Stimulated activated naive CD8-positive, alpha-beta T cell treated with anti-CD3 and anti-CD28 coated beads, Interleukin-15, Interleukin-2, amounts not matched to agents 100 U/mL and 50 U/mL, for 24 hours (primary cell): ENCODE data around the gene SLC18B1.

Experiments
- ATAC-seq: fragments of 150-1000 bp; cut with Tn5 transposase; one replicate; pipeline ENCODE4 v1.10.0; 2021
- DNase-seq: peaks from one replicate; pipeline ENCODE4 v3.0.0; 2021

SLC18B1 gene

DNA sequence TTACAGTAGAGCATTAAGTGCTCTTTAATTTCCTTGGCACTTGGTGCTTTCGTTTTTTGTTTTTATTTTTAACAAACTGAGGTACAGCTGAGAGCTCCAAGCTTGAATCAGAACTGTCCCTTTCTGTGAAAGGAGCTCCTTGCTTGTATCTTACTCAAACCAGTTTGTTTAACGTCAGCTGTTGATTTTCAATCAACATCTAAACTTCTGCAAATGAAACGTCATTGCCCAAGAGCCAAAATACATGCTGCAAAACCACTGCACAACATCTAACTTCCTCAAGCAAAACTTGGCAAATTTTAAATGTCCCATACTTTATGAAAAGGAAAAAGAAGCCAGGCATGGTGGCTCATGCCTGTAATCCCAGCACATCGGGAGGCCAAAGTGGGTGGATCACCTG lies 55.9 kb downstream of the SLC18B1 start:
- ATAC-seq (no peak), DNase-seq (no peak)

DNA sequence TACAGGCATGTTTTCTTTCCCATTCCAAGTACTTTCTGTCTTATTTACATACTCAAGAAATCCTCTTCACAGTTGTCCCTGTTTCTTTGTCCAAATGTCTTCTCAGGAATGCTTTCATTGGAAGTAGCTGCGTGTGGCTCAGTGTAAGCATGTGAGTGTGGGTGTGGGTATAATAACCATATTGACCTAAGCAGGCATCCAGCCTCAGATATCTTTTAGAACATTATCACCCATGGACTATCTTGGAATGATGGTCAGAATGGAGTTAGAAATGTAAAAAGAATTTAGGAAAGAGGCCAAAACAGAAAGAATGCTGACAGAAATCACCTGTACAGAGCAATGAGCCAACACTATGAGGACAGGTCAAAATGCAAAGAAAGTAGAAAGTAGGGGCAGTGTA lies 57.2 kb downstream of the SLC18B1 start:
- no peak for DNase-seq
- no peak for ATAC-seq

DNA sequence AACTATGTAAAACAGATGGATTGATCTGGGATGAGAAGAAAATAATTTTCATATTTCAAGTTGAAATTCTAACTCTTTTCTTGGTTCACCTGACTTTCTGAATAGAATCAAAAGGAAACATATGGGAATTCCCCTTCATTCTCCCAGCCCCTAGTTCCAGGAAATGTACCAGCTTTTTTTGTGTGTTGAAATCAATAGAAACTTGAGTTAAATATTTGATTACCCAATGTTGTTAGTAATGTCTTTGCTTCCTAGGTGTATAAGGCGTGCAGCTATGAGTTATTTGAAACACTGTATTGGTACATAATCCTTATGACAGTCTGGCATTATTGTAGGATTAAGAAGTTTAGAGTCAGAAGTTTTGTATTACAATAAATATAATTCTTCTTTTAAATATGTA lies 62.2 kb downstream of the SLC18B1 start:
- DNase-seq, result no peak
- peak; percentile 46 for ATAC-seq

DNA sequence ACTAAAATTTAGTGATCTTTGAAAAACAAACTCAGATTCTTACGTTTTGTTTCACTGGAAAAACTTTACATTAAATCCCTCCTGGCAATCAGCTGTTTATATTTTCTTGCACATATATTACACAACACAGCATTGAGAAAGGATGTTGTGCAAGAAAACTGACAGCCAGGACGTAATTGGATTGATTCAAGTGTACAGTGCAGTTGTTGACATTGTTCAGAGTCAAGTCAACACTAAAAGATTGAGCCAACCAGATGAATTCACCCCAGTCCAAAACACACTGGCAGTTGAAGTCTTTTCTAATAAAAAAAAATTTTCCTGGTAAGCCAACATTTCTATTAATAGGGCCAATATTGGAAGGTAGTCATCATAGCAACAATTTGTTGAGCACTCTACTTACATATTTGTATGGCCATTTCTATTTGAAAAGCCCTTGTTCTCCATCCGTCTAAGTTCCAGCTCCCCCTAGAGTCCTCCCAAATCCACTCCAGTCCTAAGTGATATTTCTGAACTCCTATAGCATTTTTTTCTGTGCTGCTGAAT lies 63.7 kb downstream of the SLC18B1 start:
- no peak for ATAC-seq

GRCh38 chr6:132733814-132734213 lies 64.6 kb downstream of the SLC18B1 start:
- no peak for ATAC-seq

More for the DNA sequence above, 63.7 kb downstream of the SLC18B1 start:
- no peak for DNase-seq

DNA sequence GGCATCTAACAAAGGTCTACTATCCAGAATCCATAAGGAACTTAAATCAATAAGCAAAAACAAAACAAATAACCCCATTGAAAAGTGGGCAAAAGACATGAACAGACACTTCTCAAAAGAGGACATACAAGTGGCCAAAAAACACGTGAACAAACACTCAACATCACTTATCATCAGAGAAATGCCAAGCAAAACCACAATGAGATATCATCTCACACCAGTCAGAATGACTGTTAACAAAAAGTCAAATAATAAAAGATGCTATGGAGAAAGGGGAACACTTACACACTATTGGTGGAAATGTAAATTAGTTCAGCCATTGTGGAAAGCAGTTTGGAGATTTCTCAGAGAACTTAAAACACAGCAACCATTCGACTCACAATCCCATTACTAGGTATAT lies 65.2 kb downstream of the SLC18B1 start:
- DNase-seq (no peak), ATAC-seq (no peak)

More at GRCh38 chr6:132733814-132734213, 64.6 kb downstream of the SLC18B1 start:
- no peak for DNase-seq

DNA sequence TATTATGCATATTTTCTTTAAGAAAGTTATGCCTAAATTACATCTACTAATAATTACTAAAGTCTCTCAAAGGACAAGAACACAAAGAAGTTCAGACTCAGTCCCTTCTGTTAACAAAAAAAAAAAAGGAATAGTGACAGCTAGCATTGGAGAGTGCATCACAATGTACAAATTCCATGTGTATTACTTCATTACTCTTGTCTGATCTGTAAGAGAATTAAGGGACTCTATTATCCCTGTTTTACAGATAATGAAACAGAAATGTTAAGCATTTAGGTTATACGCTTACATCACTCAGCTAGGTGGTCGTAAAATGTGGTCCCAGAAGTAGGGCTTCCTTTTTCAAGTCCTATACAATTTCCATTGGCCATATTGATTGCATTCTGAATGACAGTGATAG lies 67.4 kb downstream of the SLC18B1 start:
- no peak for DNase-seq
- ATAC-seq, result no peak

DNA sequence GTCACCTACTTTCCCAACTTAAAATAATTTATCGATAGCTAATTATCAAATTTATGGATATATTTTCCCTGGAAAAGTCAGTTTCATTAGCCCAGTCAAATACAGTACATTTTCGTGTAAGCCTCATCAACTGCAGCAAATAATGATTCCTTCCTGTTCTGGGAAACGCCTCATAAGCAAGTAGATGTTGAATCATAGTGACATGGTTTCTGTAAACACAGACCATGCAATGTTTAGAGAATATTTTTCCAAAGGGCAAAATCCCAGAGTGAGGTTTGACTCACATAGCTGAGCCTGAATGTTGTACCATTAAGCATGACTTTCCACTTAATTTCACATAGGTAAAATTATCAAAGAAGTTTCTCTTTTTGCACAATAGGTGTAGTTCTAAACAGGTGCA lies 67.9 kb downstream of the SLC18B1 start:
- DNase-seq (no peak), ATAC-seq (no peak)

- DNase-seq (no peak), ATAC-seq (no peak)
Measured at GRCh38 chr6:132728616-132729015, 69.8 kb downstream of the SLC18B1 start.

DNA sequence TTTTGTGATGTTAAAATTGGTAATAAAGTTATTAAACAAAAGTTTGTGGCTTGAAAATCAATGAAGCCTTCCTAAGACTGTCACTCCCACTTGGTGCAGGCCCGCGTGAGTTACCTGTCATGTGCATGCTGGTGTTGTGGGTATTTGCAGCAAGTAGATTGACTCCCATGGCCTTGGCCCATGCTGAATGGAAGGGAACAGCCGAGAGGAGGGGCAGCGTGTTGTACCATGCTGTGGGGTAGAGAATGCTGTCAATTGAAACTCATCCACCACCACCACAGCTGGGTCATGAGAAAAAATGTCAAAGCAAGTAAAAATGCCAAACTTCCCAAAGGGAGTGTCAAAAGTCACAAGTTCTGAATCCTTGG lies 71.8 kb downstream of the SLC18B1 start:
- DNase-seq (no peak), ATAC-seq (no peak)

- ATAC-seq (no peak), DNase-seq (no peak)
Measured at GRCh38 chr6:132725947-132726607, 72.4 kb downstream of the SLC18B1 start.

GRCh38 chr6:132725471-132725870 lies 73.0 kb downstream of the SLC18B1 start:
- ATAC-seq (no peak), DNase-seq (no peak)

GRCh38 chr6:132719736-132720448 lies 78.5 kb downstream of the SLC18B1 start:
- ATAC-seq, result no peak
- no peak for DNase-seq
